Measurements from ENCODE around the gene INSC. TPM values are rescaled to one million over a fixed set of nuclear protein-coding genes. Genes with fewer than 3 reads are reported as not detected.
A peak's percentile ranks its signal among the peaks of the same experiment; 100 is the strongest.

Gene INSC
- total RNA-seq, 2 donors from 2014 or later, result 0.52 to 3.6 TPM

DNA sequence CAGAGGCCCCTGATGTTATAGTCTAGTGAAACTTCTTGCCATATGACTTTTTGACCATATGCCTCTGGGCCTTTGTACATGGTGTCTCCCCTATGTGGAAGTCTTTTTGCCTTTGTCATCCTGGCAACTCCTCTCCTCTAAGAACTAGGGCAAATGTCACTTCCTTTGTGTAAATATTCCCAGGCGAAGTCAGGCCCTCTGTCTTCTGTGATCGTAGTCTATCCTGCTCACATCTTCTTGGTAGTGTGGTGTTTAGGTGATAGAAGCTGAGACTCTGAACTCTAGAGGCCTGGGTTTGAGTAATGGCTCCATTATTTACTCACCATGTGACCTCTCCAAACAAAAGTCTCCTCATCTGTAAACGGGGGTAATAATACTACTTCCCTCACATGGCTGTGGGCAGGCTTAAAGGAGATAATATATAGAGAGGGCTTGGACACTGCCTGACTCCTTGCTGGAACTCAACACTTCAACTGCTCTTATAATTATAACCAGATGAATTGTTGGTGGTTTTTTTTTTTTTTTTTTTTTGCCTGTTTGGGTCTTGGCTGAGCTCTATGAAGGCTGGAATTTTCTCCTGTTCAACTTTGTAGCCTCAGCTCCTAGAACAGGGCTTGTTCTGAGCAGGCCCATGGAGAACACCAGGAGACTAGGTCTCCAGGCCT, 43.8 kb downstream of the INSC start:
- no peaks in the 10 kb centered on the region for H3K9me3 ChIP-seq
- intact Hi-C loops (cut with DNase I), result no loop called here
- WGBS, 2 donors, result 80 to 83% methylated on average over 3 of the region's 3 CpGs
- H3K4me1 ChIP-seq, result no peaks in the 10 kb centered on the region
- no peaks in the 10 kb centered on the region for H3K36me3 ChIP-seq (replicated peaks in 1 of 2; ENCODE audit: insufficient read depth in 1 of 2, low read depth in 2 of 2)
- no peak overlapping the region for H3K27ac ChIP-seq
- TF ChIP-seq, protein P1, sequence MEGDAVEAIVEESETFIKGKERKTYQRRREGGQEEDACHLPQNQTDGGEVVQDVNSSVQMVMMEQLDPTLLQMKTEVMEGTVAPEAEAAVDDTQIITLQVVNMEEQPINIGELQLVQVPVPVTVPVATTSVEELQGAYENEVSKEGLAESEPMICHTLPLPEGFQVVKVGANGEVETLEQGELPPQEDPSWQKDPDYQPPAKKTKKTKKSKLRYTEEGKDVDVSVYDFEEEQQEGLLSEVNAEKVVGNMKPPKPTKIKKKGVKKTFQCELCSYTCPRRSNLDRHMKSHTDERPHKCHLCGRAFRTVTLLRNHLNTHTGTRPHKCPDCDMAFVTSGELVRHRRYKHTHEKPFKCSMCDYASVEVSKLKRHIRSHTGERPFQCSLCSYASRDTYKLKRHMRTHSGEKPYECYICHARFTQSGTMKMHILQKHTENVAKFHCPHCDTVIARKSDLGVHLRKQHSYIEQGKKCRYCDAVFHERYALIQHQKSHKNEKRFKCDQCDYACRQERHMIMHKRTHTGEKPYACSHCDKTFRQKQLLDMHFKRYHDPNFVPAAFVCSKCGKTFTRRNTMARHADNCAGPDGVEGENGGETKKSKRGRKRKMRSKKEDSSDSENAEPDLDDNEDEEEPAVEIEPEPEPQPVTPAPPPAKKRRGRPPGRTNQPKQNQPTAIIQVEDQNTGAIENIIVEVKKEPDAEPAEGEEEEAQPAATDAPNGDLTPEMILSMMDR (IDR thresholded peaks at IDR 0.05), result no peak
- TF ChIP-seq POLR2A (IDR thresholded peaks at IDR 0.05), result no peak
- ATAC-seq (no peak), DNase-seq (no peak)
- H3K4me3 ChIP-seq, result no peak overlapping the region
- no peaks in the 10 kb centered on the region for H3K27me3 ChIP-seq

DNA sequence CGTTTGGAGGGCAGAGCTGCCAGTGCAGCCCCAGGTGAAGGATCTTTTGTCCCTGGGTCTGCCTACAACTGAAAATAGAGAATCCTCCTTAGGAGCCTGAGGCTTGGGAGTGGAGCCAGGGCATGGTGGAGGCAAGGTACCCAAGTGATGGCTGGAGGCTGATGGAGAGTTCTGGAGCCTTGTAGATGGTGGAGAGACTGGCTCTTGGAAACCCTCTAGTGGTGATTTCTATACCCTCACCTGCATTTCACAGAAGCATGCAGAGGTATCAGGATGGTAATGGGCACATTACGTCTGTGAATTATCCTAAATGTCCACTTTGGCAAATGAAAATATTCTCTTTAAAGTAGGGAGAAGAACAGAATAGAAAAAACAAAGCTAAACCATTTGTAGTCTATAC, 44.4 kb downstream of the INSC start:
- WGBS, 2 donors, result 45 to 78% methylated on average over 2 of the region's 2 CpGs
- Histone ChIP-seq H3K27ac (no peak overlapping the region), H3K4me1 (no peaks in the 10 kb centered on the region), H3K36me3 (replicated peaks in 1 of 2; ENCODE audit: insufficient read depth in 1 of 2, low read depth in 2 of 2) (no peaks in the 10 kb centered on the region), H3K4me3 (no peak overlapping the region), H3K27me3 (no peaks in the 10 kb centered on the region), H3K9me3 (no peaks in the 10 kb centered on the region)
- no peak for TF ChIP-seq POLR2A (IDR thresholded peaks at IDR 0.05)
- TF ChIP-seq, protein P1 (IDR thresholded peaks at IDR 0.05), result peak in 3 of 7 experiments; percentile 18 to 28 (median 24)
- no peak for ATAC-seq
- no peak for DNase-seq
- intact Hi-C loops (cut with DNase I), result no loop called here

DNA sequence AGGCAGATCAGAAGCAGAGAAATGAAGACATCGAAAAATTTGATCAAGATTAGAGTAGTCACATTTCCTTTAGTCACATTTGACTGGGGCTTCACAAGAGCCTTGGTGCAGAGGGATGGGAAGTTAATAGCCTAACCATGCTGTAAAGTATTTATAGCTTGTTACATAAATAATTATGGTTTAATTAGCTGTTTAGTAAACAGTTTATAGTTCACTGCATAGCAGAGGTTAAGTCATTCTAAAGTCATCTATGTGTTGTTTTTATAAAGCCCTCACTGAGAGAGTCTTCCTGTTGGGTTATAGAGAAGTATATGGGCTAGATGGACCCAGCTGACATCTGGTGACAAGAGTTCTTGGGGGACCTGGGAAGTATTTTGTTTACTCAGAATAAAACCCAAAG, 47.1 kb downstream of the INSC start:
- Histone ChIP-seq H3K27me3 (no peaks in the 10 kb centered on the region), H3K9me3 (no peaks in the 10 kb centered on the region), H3K4me3 (no peak overlapping the region), H3K36me3 (replicated peaks in 1 of 2; ENCODE audit: insufficient read depth in 1 of 2, low read depth in 2 of 2) (no peaks in the 10 kb centered on the region), H3K27ac (no peak overlapping the region), H3K4me1 (no peaks in the 10 kb centered on the region)
- no peak for DNase-seq
- intact Hi-C loops (cut with DNase I), result no loop called here
- no peak for ATAC-seq
- TF ChIP-seq, protein P1 (IDR thresholded peaks at IDR 0.05), result no peak
- TF ChIP-seq POLR2A (IDR thresholded peaks at IDR 0.05), result no peak
- 68 to 72% methylated on average over 1 of the region's 1 CpG for WGBS, 2 donors

GRCh38 chr11:15163136-15163535, 48.4 kb downstream of the INSC start:
- TF ChIP-seq POLR2A (IDR thresholded peaks at IDR 0.05), result no peak
- TF ChIP-seq, protein P1 (IDR thresholded peaks at IDR 0.05), result no peak
- Histone ChIP-seq H3K4me3 (no peak overlapping the region), H3K27ac (no peak overlapping the region), H3K9me3 (no peaks in the 10 kb centered on the region), H3K36me3 (replicated peaks in 1 of 2; ENCODE audit: insufficient read depth in 1 of 2, low read depth in 2 of 2) (no peaks in the 10 kb centered on the region), H3K27me3 (no peaks in the 10 kb centered on the region), H3K4me1 (no peaks in the 10 kb centered on the region)
- no peak for ATAC-seq
- DNase-seq, result no peak
- intact Hi-C loops (cut with DNase I), result no loop called here

DNA sequence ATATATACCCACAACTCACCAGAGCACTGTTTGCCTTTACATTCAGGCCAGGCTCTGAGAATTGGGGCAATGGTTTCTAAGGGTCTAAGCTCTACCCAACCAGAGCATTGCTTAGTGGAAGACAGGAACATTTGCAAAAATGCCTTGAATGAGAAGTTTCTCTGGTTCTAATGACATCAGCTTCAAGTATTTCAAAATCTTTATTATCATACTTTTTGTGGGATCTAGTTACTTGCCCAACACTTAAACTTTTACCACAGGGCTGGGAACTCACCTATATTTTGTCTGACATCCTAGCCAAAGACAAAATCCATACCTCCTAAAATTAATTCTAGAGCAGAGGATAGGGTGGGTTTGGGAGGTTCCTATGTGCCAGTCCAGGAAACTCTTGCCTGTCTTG, 51.5 kb downstream of the INSC start:
- no peak overlapping the region for H3K4me3 ChIP-seq
- TF ChIP-seq, protein P1 (IDR thresholded peaks at IDR 0.05), result no peak
- no peak for TF ChIP-seq POLR2A (IDR thresholded peaks at IDR 0.05)
- no peak overlapping the region for H3K27ac ChIP-seq
- H3K4me1 ChIP-seq, result no peaks in the 10 kb centered on the region
- ATAC-seq (no peak), DNase-seq (no peak)
- no peaks in the 10 kb centered on the region for H3K9me3 ChIP-seq
- H3K36me3 ChIP-seq (replicated peaks in 1 of 2; ENCODE audit: insufficient read depth in 1 of 2, low read depth in 2 of 2), result no peaks in the 10 kb centered on the region
- H3K27me3 ChIP-seq, result no peaks in the 10 kb centered on the region
- intact Hi-C loops (cut with DNase I), result no loop called here

All from body of pancreas (tissue), 4 donors.